ENCODE results near the gene IL18R1. TPM values are rescaled to one million over a fixed set of nuclear protein-coding genes. Genes with fewer than 3 reads are reported as not detected.

IL18R1 gene
- total RNA-seq, 4 donors from 2014 or later = 1.7 to 9.4 (median 3.0) TPM

- H3K4me3 ChIP-seq (replicated peaks in 1 of 3) = no peak overlapping the region
- H3K27ac ChIP-seq = no peak overlapping the region
- no peak for DNase-seq
- H3K4me1 ChIP-seq = no peaks in the 10 kb centered on the region
- no peaks in the 10 kb centered on the region for H3K9me3 ChIP-seq
- TF ChIP-seq CTCF (IDR thresholded peaks at IDR 0.05) = no peak
- no peak for TF ChIP-seq POLR2A (IDR thresholded peaks at IDR 0.05)
- WGBS, 2 donors = 83 to 87% methylated on average over 8 of the region's 8 CpGs
- H3K36me3 ChIP-seq = no peaks in the 10 kb centered on the region
- no peaks in the 10 kb centered on the region for H3K27me3 ChIP-seq
- intact Hi-C loops (cut with DNase I) = no loop called here
Measured at GRCh38 chr2:102313471-102313870, 42.1 kb upstream of the IL18R1 start.

- Histone ChIP-seq H3K27ac (no peak overlapping the region), H3K27me3 (no peaks in the 10 kb centered on the region), H3K36me3 (no peaks in the 10 kb centered on the region), H3K9me3 (no peaks in the 10 kb centered on the region), H3K4me1 (no peaks in the 10 kb centered on the region), H3K4me3 (replicated peaks in 1 of 3) (no peak overlapping the region)
- no peak for TF ChIP-seq CTCF (IDR thresholded peaks at IDR 0.05)
- WGBS, 2 donors = 89 to 94% methylated on average over 3 of the region's 3 CpGs
- intact Hi-C loops (cut with DNase I) = no loop called here
- no peak for DNase-seq
Measured at GRCh38 chr2:102313950-102314349, 41.6 kb upstream of the IL18R1 start.

- no peaks in the 10 kb centered on the region for H3K27me3 ChIP-seq
- no peaks in the 10 kb centered on the region for H3K9me3 ChIP-seq
- intact Hi-C loops (cut with DNase I) = no loop called here
- no peak for DNase-seq
- no peaks in the 10 kb centered on the region for H3K4me1 ChIP-seq
- no peak overlapping the region for H3K4me3 ChIP-seq (replicated peaks in 1 of 3)
- H3K36me3 ChIP-seq = no peaks in the 10 kb centered on the region
- 83 to 86% methylated on average over 2 of the region's 2 CpGs for WGBS, 2 donors
- no peak overlapping the region for H3K27ac ChIP-seq
- TF ChIP-seq CTCF (IDR thresholded peaks at IDR 0.05) = no peak
- no peak for TF ChIP-seq POLR2A (IDR thresholded peaks at IDR 0.05)
Measured at GRCh38 chr2:102315921-102316320, 39.7 kb upstream of the IL18R1 start.

GRCh38 chr2:102317715-102318114, 37.9 kb upstream of the IL18R1 start:
- no peak overlapping the region for H3K4me3 ChIP-seq (replicated peaks in 1 of 3)
- TF ChIP-seq POLR2A (IDR thresholded peaks at IDR 0.05) (no peak), CTCF (IDR thresholded peaks at IDR 0.05) (no peak)
- no peak overlapping the region for H3K27ac ChIP-seq
- DNase-seq = no peak
- no peaks in the 10 kb centered on the region for H3K9me3 ChIP-seq
- H3K36me3 ChIP-seq = no peaks in the 10 kb centered on the region
- H3K27me3 ChIP-seq = no peaks in the 10 kb centered on the region
- no peaks in the 10 kb centered on the region for H3K4me1 ChIP-seq
- 49 to 64% methylated on average over 2 of the region's 2 CpGs for WGBS, 2 donors
- intact Hi-C loops (cut with DNase I) = no loop called here

- TF ChIP-seq CTCF (IDR thresholded peaks at IDR 0.05) = no peak
- TF ChIP-seq POLR2A (IDR thresholded peaks at IDR 0.05) = no peak
- Histone ChIP-seq H3K4me1 (no peaks in the 10 kb centered on the region), H3K9me3 (no peaks in the 10 kb centered on the region), H3K4me3 (replicated peaks in 1 of 3) (no peak overlapping the region), H3K27ac (no peak overlapping the region), H3K27me3 (no peaks in the 10 kb centered on the region), H3K36me3 (no peaks in the 10 kb centered on the region)
- WGBS, 2 donors = 85 to 90% methylated on average over 2 of the region's 2 CpGs
- intact Hi-C loops (cut with DNase I) = no loop called here
- DNase-seq = no peak
Measured at GRCh38 chr2:102318437-102318836, 37.2 kb upstream of the IL18R1 start.
